ENCODE results near the gene CSTF2T. TPM values are rescaled to one million over a fixed set of nuclear protein-coding genes. Genes with fewer than 3 reads are reported as not detected.

The CSTF2T gene
- total RNA-seq, 1 donor from 2014 or later = 21.9 TPM

DNA sequence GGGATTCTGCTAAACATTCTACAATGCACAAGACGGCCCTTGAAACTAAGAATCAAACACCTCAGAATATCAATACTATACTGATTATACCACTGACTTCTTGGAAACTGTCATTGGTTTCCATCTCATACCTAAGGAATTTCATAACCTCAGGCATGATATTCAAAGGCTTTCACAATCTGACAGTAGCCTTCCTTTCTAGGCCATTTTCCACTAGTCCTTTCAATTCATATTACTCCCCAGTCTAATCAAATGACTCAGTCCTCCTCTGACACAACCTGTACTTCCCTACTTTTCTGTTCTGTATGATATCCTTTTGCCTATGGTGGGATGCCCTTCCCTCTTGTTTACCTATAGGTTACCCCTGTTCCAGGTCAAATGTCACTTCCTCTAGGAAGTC lies 48.3 kb downstream of the CSTF2T start:
- no peak for DNase-seq (ENCODE audit: low read depth)

- DNase-seq (ENCODE audit: low read depth) = no peak
Observed at GRCh38 chr10:51649064-51649463, 50.3 kb downstream of the CSTF2T start.

Measured in myocyte (in vitro differentiated cells).